ENCODE results near the gene S100A16. TPM values are rescaled to one million over a fixed set of nuclear protein-coding genes. Genes with fewer than 3 reads are reported as not detected.

Gene S100A16
- total and polyA plus RNA-seq, 5 donors: 42.6 to 73.9 (median 44.6) TPM

DNA sequence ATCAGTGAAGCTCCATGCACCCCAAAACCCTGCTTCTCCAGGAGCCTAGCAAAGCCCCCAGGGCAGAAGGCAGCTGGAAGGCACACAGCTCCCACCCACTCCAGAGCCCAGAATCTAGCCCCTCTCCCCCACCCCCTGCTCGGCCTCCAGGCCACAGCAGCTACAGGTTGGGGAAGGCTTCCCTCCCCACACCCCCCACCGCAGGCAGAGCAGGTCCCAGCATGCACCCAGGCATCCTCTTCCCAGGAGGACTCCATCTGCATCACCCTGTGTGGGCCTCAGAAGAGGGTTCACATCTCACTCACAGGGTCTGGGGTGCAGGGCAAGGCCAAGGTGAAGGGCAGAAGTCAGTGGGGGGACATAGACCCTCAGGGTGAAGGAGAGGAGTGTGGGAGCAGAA, 2.5 kb upstream of the S100A16 start:
- no peak for DNase-seq
- Histone ChIP-seq H3K4me3 (ENCODE audit: low read length) (no peak overlapping the region), H3K4me1 (ENCODE audit: control insufficient read depth, insufficient read depth, low read length) (peaks cover 14% of the 10 kb centered on the region), H3K27ac (ENCODE audit: low read length) (no peak overlapping the region), H3K9me3 (ENCODE audit: control insufficient read depth, low read length) (no peaks in the 10 kb centered on the region), H3K27me3 (ENCODE audit: control insufficient read depth, insufficient read depth) (no peaks in the 10 kb centered on the region)
- intact Hi-C loops (cut with DNase I): no loop called here
- ATAC-seq: no peak
- WGBS: 97% methylated on average over 2 of the region's 2 CpGs

DNA sequence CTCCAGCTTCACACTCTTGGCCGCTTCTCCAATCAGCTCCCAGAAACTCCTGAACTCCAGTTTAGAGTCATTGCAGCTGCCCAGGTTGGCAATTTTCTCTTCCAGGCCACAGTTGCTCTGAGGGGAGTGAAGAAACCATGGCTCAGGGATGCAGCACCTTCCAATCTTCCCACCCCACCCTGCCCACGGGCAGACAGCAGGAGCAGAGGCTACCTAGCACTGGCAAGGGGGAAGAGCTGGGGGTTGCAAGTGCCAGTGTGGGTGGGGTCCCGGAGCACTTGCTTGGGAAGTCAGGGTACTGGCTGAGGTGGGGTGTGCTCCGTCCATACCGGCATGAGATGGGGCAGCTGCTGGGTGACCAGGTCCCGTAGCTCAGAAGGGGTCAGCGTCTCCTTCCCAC, 2.0 kb upstream of the S100A16 start:
- DNase-seq (no peak), ATAC-seq (no peak)
- intact Hi-C loops (cut with DNase I): loop anchor here in 1 of 4 donors (5.0 kb wide), 1 partner anchor 43 kb away; no protein-coding TSS in a partner anchor
- H3K27me3 ChIP-seq (ENCODE audit: control insufficient read depth, insufficient read depth): no peaks in the 10 kb centered on the region
- 93% methylated on average over 7 of the region's 7 CpGs for WGBS
- H3K9me3 ChIP-seq (ENCODE audit: control insufficient read depth, low read length): no peaks in the 10 kb centered on the region
- no peak overlapping the region for H3K4me3 ChIP-seq (ENCODE audit: low read length)
- H3K27ac ChIP-seq (ENCODE audit: low read length): no peak overlapping the region
- peaks cover 19% of the 10 kb centered on the region for H3K4me1 ChIP-seq (ENCODE audit: control insufficient read depth, insufficient read depth, low read length)

DNA sequence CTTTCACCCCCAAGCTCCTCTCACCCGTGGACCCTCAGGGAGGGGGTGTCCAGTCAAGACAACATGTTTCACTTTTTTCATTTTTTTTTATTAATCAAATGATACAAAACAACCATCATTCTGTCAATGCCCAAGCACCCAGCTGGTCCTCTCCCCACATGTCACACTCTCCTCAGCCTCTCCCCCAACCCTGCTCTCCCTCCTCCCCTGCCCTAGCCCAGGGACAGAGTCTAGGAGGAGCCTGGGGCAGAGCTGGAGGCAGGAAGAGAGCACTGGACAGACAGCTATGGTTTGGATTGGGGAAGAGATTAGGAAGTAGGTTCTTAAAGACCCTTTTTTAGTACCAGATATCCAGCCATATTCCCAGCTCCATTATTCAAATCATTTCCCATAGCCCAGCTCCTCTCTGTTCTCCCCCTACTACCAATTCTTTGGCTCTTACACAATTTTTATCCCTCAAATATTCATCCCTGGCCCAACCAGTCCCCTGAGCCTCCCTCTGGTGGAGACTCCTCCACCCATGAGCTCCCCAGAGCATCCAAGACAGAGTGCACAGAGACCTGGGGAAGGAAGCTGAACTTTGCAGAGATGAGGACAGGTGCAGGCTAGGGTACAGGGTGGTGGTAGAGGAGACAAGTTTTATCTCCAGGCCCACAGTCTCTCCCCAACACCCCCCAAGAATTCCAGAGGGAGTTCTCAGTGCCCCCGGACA, 1.4 kb upstream of the S100A16 start:
- intact Hi-C loops (cut with DNase I): loop anchor here in 1 of 4 donors (5.0 kb wide), 1 partner anchor 42 kb away; no protein-coding TSS in a partner anchor
- no peaks in the 10 kb centered on the region for H3K9me3 ChIP-seq (ENCODE audit: control insufficient read depth, low read length)
- DNase-seq (no peak), ATAC-seq (no peak)
- no peak overlapping the region for H3K27ac ChIP-seq (ENCODE audit: low read length)
- 70% methylated on average over 2 of the region's 2 CpGs for WGBS
- no peaks in the 10 kb centered on the region for H3K27me3 ChIP-seq (ENCODE audit: control insufficient read depth, insufficient read depth)
- H3K4me1 ChIP-seq (ENCODE audit: control insufficient read depth, insufficient read depth, low read length): peaks cover 20% of the 10 kb centered on the region
- H3K4me3 ChIP-seq (ENCODE audit: low read length): no peak overlapping the region

DNA sequence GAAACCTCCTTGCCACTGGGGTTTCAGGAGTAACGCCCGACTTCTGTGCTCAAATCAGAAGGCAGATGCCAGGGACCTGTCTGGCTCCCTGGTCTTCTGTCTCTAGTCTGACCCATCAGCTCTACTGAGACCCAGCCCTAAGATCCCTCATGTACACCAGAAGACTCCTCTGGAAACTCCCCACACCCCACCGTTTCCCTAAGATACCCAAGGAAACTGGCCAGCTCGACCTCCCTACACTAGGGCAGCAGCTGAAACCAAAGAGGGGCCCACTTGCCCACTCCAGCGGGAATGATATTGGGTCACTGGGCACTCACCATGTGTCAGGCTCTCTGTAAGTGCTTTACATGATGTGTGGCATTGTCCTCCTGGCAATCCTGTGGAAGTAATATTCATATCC, 469 bp upstream of the S100A16 start:
- Histone ChIP-seq H3K4me1 (ENCODE audit: control insufficient read depth, insufficient read depth, low read length) (peaks cover 23% of the 10 kb centered on the region), H3K27ac (ENCODE audit: low read length) (no peak overlapping the region), H3K4me3 (ENCODE audit: low read length) (no peak overlapping the region), H3K9me3 (ENCODE audit: control insufficient read depth, low read length) (no peaks in the 10 kb centered on the region), H3K27me3 (ENCODE audit: control insufficient read depth, insufficient read depth) (no peaks in the 10 kb centered on the region)
- intact Hi-C loops (cut with DNase I): loop anchor here in 1 of 4 donors (5.0 kb wide), 1 partner anchor 41 kb away; no protein-coding TSS in a partner anchor
- 76% methylated on average over 5 of the region's 5 CpGs for WGBS
- ATAC-seq (no peak), DNase-seq (no peak)

DNA sequence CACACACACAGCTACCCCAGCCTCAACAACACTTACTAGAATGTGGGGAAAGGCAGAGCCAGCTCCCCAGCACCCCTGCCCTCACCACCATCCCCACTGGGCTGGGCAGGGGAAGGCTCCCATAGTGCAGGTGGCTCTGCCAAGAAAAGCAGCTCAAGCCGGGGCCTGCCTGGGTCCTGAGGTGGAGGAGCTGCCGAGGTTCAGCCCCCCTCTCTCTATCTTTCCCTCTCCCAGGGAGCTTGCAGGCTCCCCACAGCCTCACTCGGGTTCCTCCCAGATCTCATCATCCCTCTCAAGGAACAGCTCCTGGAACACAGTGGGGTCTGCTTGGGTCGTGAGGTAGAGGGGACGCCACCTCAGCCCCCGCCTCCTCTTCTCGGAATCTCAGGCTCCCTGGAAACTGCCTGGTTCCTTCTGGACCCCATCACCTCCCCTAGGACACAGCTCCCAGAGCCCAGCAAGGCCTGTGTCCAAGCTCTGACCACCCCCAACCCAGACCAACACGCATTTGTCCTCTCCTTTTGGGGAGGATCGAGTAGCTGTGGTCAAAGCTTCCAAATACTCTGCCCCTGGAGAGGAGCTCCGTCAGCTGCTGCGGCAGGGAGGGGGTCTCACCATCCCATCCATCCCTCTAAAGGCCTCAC, 704 bp downstream of the S100A16 start:
- Histone ChIP-seq H3K4me1 (ENCODE audit: control insufficient read depth, insufficient read depth, low read length) (peaks cover 23% of the 10 kb centered on the region), H3K4me3 (ENCODE audit: low read length) (peak overlapping the region; percentile 70), H3K9me3 (ENCODE audit: control insufficient read depth, low read length) (no peaks in the 10 kb centered on the region), H3K27ac (ENCODE audit: low read length) (peak overlapping the region; percentile 78), H3K27me3 (ENCODE audit: control insufficient read depth, insufficient read depth) (no peaks in the 10 kb centered on the region)
- WGBS: 39% methylated on average over 11 of the region's 11 CpGs
- intact Hi-C loops (cut with DNase I): loop anchor here in 1 of 4 donors (5.0 kb wide), 1 partner anchor 40 kb away; no protein-coding TSS in a partner anchor
- ATAC-seq (peak in 1 of 2 donors; percentile 18), DNase-seq (peak in 1 of 3 donors; percentile 67)

DNA sequence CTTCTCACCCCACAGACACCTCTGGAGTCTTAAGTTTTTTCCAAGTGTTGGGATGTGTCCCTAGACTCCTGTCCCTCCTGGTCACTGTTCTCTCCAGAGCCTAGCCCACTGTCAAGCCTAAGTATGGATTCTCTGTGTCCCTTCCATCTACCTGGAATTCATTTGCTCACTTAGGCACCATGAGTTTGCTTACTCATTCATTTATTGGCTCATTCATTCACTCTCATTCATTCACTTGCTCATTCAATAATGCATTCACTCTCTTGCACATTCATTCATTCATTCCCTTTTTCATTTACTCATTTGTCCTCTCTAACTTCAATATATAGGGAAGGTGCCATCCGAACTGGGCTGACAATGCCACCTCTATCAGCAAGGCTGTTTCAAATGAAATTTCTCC, 1.6 kb downstream of the S100A16 start:
- peak overlapping the region; percentile 78 for H3K27ac ChIP-seq (ENCODE audit: low read length)
- no peak for ATAC-seq

DNA sequence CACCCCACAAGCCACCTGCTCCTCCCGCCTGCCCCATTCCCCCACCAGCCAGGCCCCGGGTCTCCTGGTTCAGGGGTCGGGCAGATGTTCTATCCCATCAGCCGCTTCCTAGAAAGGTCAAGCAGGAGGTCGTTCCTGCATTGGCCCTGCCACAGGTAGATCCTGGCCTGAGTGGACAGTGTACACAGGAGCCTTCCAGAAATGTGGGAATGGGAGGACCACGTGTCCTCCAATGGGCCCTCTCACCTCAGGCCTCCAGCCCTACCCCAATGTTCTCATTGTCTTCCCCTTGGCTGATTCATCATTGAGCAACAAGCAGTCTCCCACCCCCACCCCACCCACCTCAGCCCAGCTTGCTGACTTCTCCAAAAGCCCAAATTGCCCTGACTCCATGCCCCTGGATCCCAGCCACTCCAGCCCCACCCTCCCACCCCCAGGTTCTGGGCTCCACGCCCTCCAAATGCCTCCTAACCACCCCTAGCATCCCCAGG, 2.1 kb downstream of the S100A16 start:
- Histone ChIP-seq H3K27ac (ENCODE audit: low read length) (peak overlapping the region; percentile 13), H3K27me3 (ENCODE audit: control insufficient read depth, insufficient read depth) (no peaks in the 10 kb centered on the region), H3K4me1 (ENCODE audit: control insufficient read depth, insufficient read depth, low read length) (peaks cover 12% of the 10 kb centered on the region), H3K9me3 (ENCODE audit: control insufficient read depth, low read length) (no peaks in the 10 kb centered on the region), H3K4me3 (ENCODE audit: low read length) (no peak overlapping the region)
- DNase-seq (no peak), ATAC-seq (no peak)
- 86% methylated on average over 7 of the region's 7 CpGs for WGBS
- intact Hi-C loops (cut with DNase I): loop anchor here in 1 of 4 donors (5.0 kb wide), 1 partner anchor 39 kb away; no protein-coding TSS in a partner anchor

More for the DNA sequence above, 1.6 kb downstream of the S100A16 start:
- intact Hi-C loops (cut with DNase I): loop anchor here in 1 of 4 donors (5.0 kb wide), 1 partner anchor 39 kb away; no protein-coding TSS in a partner anchor
- DNase-seq: no peak
- Histone ChIP-seq H3K9me3 (ENCODE audit: control insufficient read depth, low read length) (no peaks in the 10 kb centered on the region), H3K4me3 (ENCODE audit: low read length) (peak overlapping the region; percentile 70), H3K27me3 (ENCODE audit: control insufficient read depth, insufficient read depth) (no peaks in the 10 kb centered on the region), H3K4me1 (ENCODE audit: control insufficient read depth, insufficient read depth, low read length) (peaks cover 15% of the 10 kb centered on the region)
- WGBS: 64% methylated on average over 1 of the region's 1 CpG

DNA sequence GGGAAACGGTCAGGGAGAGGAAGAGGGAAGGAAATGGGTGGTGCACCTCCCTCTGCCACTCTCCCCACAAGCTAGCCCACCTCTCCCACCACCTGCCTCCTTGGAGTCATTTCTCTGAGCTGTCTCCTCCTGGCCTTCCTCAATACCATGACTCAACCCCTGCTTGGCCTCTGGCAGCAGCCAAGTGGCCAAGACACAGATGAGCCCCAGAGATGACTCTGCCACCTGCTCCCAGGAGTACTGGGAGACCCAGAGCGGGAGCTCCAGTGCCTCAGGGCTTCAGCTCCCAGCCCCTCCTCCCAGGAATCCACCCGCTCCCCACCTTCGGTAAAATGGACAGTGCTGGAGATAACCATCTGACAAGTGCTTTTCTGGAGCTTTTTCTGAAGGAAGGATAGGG, 2.6 kb downstream of the S100A16 start:
- DNase-seq (no peak), ATAC-seq (no peak)
- Histone ChIP-seq H3K27ac (ENCODE audit: low read length) (peak overlapping the region; percentile 83), H3K4me3 (ENCODE audit: low read length) (no peak overlapping the region), H3K4me1 (ENCODE audit: control insufficient read depth, insufficient read depth, low read length) (peaks cover 12% of the 10 kb centered on the region), H3K9me3 (ENCODE audit: control insufficient read depth, low read length) (no peaks in the 10 kb centered on the region), H3K27me3 (ENCODE audit: control insufficient read depth, insufficient read depth) (no peaks in the 10 kb centered on the region)
- intact Hi-C loops (cut with DNase I): loop anchor here in 1 of 4 donors (5.0 kb wide), 1 partner anchor 38 kb away; no protein-coding TSS in a partner anchor
- 60% methylated on average over 4 of the region's 4 CpGs for WGBS

DNA sequence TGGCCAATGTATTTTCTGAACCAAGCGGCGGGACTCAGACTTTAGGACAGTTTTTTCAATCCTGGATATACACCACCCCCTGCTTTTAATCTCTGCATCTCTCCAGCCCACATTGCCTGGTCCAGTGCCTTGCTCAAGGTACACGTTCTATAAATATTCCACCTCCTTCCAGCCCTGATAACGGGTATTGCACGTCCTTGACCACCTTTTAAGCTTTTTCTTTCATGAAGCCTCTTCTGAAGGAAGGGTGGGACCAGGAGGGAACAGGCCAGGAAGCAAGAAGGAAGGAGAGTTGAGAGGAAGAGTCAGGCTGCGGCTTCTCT, 3.4 kb downstream of the S100A16 start:
- Histone ChIP-seq H3K27me3 (ENCODE audit: control insufficient read depth, insufficient read depth) (no peaks in the 10 kb centered on the region), H3K9me3 (ENCODE audit: control insufficient read depth, low read length) (no peaks in the 10 kb centered on the region), H3K4me1 (ENCODE audit: control insufficient read depth, insufficient read depth, low read length) (peaks cover 12% of the 10 kb centered on the region), H3K27ac (ENCODE audit: low read length) (peak overlapping the region; percentile 83), H3K4me3 (ENCODE audit: low read length) (no peak overlapping the region)
- ATAC-seq: no peak
- intact Hi-C loops (cut with DNase I): no loop called here
- WGBS: 45% methylated on average over 6 of the region's 6 CpGs
- no peak for DNase-seq

DNA sequence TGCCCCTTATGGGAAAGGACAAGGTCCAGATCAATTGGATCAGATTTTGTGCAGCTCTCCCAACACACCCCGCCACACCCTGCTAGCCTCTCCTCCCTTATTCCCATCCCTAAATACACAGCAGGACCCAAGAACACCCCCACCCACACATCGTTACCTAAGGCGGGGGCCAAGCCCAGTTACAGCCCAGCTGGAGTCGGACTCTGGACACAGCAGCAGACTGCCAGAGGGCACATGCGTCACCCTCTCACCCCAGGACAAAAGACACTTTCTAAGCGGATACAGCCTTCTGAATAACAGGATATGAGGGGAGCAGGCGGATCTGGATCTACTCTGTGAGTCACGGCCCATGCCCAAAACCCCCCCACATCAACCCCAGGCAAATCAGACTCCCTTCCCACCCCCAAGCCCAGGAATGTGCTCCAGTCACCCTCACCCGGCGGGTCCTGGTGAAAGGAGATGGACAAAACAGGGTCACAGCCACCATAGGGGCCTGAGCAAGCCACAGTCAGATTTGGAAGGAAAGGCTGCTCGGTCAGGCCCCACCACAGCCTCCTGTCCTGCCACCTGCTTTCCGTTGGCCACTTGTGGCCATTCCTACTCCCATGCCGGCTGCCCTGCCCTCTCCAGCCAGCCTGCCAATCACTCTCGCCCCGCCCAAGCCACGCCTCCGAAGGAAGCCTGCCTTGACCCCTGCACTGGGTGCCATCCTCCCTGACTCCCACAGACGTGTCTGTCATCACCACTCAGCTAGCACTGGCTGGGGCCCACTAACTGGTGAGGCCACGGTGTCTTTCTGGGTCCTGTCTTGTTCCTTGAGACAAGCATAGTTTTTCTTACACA, 4.0 kb downstream of the S100A16 start:
- WGBS: 39% methylated on average over 19 of the region's 19 CpGs
- no peaks in the 10 kb centered on the region for H3K9me3 ChIP-seq (ENCODE audit: control insufficient read depth, low read length)
- peaks cover 12% of the 10 kb centered on the region for H3K4me1 ChIP-seq (ENCODE audit: control insufficient read depth, insufficient read depth, low read length)
- peak overlapping the region; percentile 30 for H3K4me3 ChIP-seq (ENCODE audit: low read length)
- intact Hi-C loops (cut with DNase I): no loop called here
- peak overlapping the region; percentile 83 for H3K27ac ChIP-seq (ENCODE audit: low read length)
- peak; percentile 85 to 90 (median 89) for DNase-seq
- peak; percentile 75 to 90 for ATAC-seq
- H3K27me3 ChIP-seq (ENCODE audit: control insufficient read depth, insufficient read depth): no peaks in the 10 kb centered on the region
